ENCODE data around the gene MAU2. TPM values are rescaled to one million over a fixed set of nuclear protein-coding genes. Genes with fewer than 3 reads are reported as not detected.

MAU2 gene
- total RNA-seq, 1 donor from 2014 or later: 55.2 TPM

GRCh38 chr19:19319732-19320360, 783 bp upstream of the MAU2 start:
- H3K4me1 ChIP-seq: peaks cover 44% of the 10 kb centered on the region
- H3K36me3 ChIP-seq: peaks cover 0 to 29% of the 10 kb centered on the region in 2 donors
- H3K9me3 ChIP-seq: no peaks in the 10 kb centered on the region
- peak overlapping the region; percentile 96 to 97 for H3K4me3 ChIP-seq
- peak overlapping the region; percentile 89 for H3K27ac ChIP-seq
- intact Hi-C loops (cut with DNase I): loop anchor here (10.0 kb wide), 1 partner anchor 125 kb away; the partner anchor contains the start of genes BORCS8 and RFXANK
- TF ChIP-seq POLR2AphosphoS5 (IDR thresholded peaks at IDR 0.05; ENCODE audit: insufficient read depth in 1 of 2, low read depth in 1 of 2) (no peak), POLR2A (IDR thresholded peaks at IDR 0.05) (no peak), CTCF (IDR thresholded peaks at IDR 0.05) (no peak)
- DNase-seq (ENCODE audit: extremely low spot score in 2 of 2): no peak
- no peaks in the 10 kb centered on the region for H3K27me3 ChIP-seq

GRCh38 chr19:19321141-19321577, 530 bp downstream of the MAU2 start:
- no peak for TF ChIP-seq CTCF (IDR thresholded peaks at IDR 0.05)
- no peak for TF ChIP-seq POLR2A (IDR thresholded peaks at IDR 0.05)
- TF ChIP-seq POLR2AphosphoS5 (IDR thresholded peaks at IDR 0.05; ENCODE audit: insufficient read depth in 1 of 2, low read depth in 1 of 2): no peak
- Histone ChIP-seq H3K4me1 (peaks cover 51% of the 10 kb centered on the region), H3K4me3 (peak overlapping the region; percentile 96 to 97), H3K36me3 (peaks cover 0 to 26% of the 10 kb centered on the region in 2 donors), H3K27ac (peak overlapping the region; percentile 89), H3K27me3 (no peaks in the 10 kb centered on the region), H3K9me3 (no peaks in the 10 kb centered on the region)
- DNase-seq (ENCODE audit: extremely low spot score in 2 of 2): no peak
- intact Hi-C loops (cut with DNase I): no loop called here

- intact Hi-C loops (cut with DNase I): no loop called here
These were observed 3.6 kb downstream of the MAU2 start for GRCh38 chr19:19324059-19324770.

GRCh38 chr19:19327672-19328071, 7.0 kb downstream of the MAU2 start:
- Histone ChIP-seq H3K4me1 (peaks cover 36% of the 10 kb centered on the region), H3K36me3 (peaks cover 0 to 52% of the 10 kb centered on the region in 2 donors), H3K4me3 (no peak overlapping the region), H3K9me3 (no peaks in the 10 kb centered on the region), H3K27ac (no peak overlapping the region), H3K27me3 (no peaks in the 10 kb centered on the region)
- intact Hi-C loops (cut with DNase I): no loop called here
- TF ChIP-seq POLR2A (IDR thresholded peaks at IDR 0.05) (no peak), CTCF (IDR thresholded peaks at IDR 0.05) (no peak), POLR2AphosphoS5 (IDR thresholded peaks at IDR 0.05; ENCODE audit: insufficient read depth in 1 of 2, low read depth in 1 of 2) (no peak)
- no peak for DNase-seq (ENCODE audit: extremely low spot score in 2 of 2)

More at GRCh38 chr19:19324059-19324770, 3.6 kb downstream of the MAU2 start:
- Histone ChIP-seq H3K27ac (no peak overlapping the region), H3K27me3 (no peaks in the 10 kb centered on the region), H3K36me3 (peaks cover 0 to 31% of the 10 kb centered on the region in 2 donors), H3K4me1 (peaks cover 54% of the 10 kb centered on the region), H3K4me3 (no peak overlapping the region), H3K9me3 (no peaks in the 10 kb centered on the region)
- TF ChIP-seq POLR2A (IDR thresholded peaks at IDR 0.05) (no peak), CTCF (IDR thresholded peaks at IDR 0.05) (no peak), POLR2AphosphoS5 (IDR thresholded peaks at IDR 0.05; ENCODE audit: insufficient read depth in 1 of 2, low read depth in 1 of 2) (no peak)
- no peak for DNase-seq (ENCODE audit: extremely low spot score in 2 of 2)

GRCh38 chr19:19329126-19329525, 8.5 kb downstream of the MAU2 start:
- DNase-seq (ENCODE audit: extremely low spot score in 2 of 2): no peak
- H3K9me3 ChIP-seq: no peaks in the 10 kb centered on the region
- intact Hi-C loops (cut with DNase I): no loop called here
- peaks cover 0 to 57% of the 10 kb centered on the region in 2 donors for H3K36me3 ChIP-seq
- no peak overlapping the region for H3K27ac ChIP-seq
- TF ChIP-seq POLR2A (IDR thresholded peaks at IDR 0.05): no peak
- TF ChIP-seq CTCF (IDR thresholded peaks at IDR 0.05): no peak
- no peak for TF ChIP-seq POLR2AphosphoS5 (IDR thresholded peaks at IDR 0.05; ENCODE audit: insufficient read depth in 1 of 2, low read depth in 1 of 2)
- no peaks in the 10 kb centered on the region for H3K27me3 ChIP-seq
- peaks cover 25% of the 10 kb centered on the region for H3K4me1 ChIP-seq
- H3K4me3 ChIP-seq: no peak overlapping the region
